Activated CD8-positive, alpha-beta memory T cell treated with anti-CD3 and anti-CD28 coated beads, Interleukin-2, amount 50 U/mL, for 4 hours (primary cell): Measurements from ENCODE around the gene NAT9.
A peak's percentile ranks its signal among the peaks of the same experiment; 100 is the strongest.

Experiments used
- DNase-seq: peaks from one replicate; pipeline ENCODE4 v3.0.0-alpha.2; 2020

Gene NAT9

GRCh38 chr17:74776044-74776962, at the start of gene NAT9:
NAT9 (minus strand) TSS chr17:74776345; CDS start chr17:74775698, 647 bp downstream.
- DNase-seq, result peak; percentile 100

DNA sequence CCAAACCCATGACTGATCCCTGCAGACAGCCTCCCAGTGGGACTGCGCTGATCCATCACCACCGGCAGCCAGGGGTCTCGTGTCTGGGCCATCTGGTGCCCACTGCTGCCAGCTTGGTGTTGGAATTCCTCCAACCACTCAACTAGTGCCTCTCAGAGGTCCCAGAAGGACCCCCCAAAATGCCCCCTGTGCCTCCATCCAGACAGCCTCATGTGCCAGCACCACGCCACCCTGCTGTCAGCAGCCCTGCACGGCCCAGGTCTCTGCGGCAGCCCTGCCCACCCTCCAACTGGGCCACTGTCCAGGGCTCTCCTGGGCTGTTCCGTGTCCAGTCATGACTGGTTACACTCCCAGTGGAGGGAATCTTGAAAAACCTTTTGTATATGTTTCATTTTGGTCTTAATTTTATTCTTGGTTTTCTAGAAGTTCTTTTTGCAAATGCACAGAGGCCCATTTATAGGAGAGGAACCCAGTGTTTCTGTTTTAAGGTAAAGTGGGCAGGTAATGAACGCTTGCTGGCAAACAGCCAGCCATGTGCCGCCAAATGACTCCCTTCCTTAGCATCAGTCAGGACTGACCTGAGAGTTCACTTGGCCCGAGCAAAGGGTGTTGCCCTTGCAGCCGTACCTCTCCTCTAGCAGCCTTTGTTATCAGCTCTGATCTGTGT, 48.9 kb upstream of the NAT9 start:
- no peak for DNase-seq

- no peak for DNase-seq
Measured at GRCh38 chr17:74822939-74823367, 46.8 kb upstream of the NAT9 start.

DNA sequence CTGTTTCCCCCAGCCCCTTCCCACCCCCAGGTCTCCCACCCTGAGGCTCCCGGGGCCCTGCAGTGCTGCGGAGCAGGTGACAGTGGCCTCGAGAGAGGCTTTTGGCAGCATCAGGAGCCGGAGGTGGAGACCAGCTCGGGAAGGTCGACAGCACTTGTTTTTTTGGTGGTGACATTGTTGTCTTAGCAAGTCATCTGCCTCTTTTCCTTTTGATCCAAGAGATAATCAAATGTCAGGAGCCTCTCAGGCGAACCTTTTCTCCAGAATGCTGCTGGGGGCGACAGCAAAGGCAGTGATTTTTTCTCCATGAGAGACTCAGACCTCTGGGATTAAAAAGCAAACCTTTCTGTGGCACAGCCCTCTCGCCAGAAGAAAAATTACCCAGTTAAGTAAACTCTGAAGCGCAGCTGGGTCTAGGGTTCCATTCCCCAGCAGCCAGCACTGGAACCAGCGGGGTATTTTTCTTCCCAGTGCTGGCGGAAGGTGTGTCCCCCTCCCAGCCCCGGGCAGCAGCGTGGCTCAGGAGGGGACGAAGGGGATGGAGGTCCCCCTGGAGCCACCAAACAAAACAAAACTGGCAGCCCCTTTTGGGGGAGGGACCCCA, 46.3 kb upstream of the NAT9 start:
- no peak for DNase-seq

GRCh38 chr17:74821655-74822334, 45.6 kb upstream of the NAT9 start:
- DNase-seq, result no peak

DNA sequence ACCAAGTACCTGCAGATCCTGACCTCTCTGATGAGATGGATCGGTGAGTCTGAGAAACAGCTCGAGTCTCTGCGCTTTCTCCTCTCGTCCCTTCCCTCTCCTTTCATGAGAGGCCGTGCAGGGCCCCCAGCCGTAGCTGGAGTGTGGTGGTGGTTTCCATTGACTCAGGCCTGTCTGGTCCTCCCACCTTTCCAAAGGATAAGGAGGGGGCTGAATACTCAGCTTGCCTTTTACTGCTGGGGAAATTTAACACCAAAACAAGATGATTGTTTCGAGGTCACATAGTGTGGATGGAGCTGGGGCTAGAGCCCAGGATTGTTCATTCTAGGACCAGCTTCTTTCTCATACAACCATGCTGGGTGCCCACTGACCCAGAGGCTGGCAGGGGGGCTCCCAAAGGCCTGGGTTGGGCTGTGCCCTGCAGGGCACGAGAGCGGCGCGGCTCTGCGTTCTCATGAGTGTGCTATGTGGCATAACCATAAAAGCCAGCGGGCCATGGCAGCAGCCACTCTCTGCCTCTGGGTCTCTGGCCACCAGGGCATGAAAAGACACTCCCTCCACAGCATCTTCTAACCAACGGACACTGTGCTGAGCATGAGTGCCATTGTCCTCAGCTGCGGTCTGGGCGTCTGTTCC, 43.8 kb upstream of the NAT9 start:
- DNase-seq, result no peak

GRCh38 chr17:74818291-74818938, 42.3 kb upstream of the NAT9 start:
- no peak for DNase-seq

GRCh38 chr17:74816905-74817620, 40.9 kb upstream of the NAT9 start:
- DNase-seq, result no peak

- no peak for DNase-seq
Measured at GRCh38 chr17:74815550-74816370, 39.6 kb upstream of the NAT9 start.

DNA sequence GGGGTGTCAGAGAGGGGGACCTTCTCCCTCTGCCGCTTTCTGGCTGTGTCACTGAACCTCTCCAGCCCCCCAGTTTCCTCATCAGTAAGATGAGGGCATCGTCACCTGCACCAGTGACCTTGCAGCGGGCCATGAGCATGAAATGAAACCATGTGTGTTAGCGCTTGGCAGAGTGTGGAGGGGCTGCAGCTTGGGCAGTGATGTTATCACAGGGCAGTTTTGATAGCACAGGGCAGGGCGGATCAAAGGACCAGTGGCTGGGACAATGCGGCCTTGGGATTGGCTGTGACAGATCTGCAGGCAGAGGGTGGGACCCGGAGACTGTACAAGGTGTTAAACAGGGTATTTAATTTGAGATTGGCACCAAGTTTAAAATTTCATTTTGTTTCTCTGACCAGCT, 38.9 kb upstream of the NAT9 start:
- no peak for DNase-seq

DNA sequence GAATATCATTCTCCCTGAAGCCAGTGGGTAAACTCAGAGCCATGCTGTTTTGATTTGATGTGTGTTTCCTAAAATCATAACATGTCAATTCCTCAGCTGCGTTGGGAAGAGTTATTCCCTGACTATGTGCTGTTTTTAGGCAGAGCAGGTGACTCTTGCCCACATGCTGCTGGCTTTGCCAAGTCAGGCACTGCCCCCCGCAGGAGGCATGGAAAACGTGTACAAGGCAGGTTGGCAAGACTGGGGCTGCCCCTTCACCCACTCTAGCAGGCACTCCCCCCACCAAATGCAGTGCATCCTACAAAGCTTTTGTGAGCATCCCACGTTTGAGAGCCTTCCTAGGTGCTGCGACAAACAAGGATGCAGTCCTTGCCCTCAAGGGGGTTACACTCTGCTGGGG, 38.3 kb upstream of the NAT9 start:
- DNase-seq, result no peak

DNA sequence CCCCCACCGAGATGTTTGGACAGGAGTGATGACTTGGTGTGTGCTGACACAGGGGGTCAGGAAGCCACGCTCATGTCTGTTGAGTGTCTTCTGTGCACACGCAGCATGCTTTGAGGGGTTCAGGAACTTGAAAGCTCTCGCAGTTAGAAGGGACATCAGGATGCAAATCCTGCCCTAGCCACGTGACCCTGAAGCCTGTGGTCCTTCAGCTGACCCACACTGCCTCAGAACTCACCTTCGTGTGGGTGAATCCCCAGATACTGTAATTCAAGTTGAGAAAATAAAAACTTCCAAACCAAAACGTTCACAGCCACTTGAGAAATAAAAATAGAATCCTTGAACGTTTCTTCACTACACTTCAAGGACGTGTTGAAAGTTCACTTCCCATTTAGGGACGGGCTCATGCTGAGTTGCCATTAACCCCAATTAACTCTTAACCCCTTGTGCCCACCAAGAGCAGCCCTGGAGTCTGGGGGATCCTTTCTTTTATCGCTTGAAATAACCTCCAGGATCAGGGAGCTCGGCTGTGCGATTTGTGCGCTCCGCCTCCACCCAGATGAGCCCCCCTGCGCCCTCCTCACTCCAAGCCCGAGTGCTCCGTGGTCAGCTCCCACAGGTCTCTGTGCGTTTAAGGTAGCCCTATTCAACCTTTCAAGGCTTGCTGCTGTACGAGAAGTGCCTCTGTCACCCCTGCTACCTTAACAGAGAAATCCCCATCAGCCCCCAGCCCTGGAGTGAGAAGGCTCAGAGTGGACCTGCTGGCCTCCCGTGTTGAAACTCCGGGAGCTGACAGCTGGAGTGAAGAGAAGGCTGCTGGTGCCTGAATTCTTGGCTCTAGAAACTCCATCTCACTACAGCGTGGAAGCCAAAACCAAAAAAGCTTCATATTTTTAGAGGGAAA, 36.2 kb upstream of the NAT9 start:
- DNase-seq, result no peak

DNA sequence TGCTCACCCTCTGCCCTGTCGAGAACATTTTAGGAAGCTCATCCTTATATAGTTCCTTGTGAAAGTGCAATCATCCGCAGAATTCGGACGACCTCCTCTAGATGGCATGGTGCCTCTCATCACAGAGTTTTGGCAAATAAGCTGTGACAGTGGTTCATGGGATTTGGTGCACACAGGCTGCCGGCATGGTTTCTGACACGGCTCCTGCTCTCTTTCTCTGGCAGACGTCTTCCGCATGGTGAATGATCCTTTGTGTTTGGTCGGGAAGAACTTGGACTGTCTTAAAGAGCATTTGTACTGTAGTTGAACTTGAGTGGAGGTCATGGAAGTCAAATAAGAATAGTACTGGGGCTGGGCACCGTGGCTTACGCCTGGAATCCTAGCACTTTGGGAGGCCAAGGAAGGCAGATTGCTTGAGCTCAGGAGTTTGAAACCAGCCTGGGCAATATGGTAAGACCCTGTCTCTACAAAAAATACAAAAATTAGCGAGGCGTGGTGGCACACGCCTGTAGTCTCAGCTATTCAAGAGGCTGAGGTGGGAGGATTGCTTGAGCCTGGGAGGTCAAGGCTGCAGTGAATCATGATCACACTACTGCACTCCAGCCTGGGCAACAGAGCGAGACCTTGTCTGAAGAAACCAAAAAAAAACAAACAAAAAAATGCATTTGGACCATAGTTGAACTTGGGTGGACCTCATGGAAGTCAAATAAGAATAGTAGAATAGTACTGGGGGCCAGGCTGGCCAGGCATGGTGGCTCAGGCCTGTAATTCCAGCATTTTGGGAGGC, 34.7 kb upstream of the NAT9 start:
- no peak for DNase-seq

DNA sequence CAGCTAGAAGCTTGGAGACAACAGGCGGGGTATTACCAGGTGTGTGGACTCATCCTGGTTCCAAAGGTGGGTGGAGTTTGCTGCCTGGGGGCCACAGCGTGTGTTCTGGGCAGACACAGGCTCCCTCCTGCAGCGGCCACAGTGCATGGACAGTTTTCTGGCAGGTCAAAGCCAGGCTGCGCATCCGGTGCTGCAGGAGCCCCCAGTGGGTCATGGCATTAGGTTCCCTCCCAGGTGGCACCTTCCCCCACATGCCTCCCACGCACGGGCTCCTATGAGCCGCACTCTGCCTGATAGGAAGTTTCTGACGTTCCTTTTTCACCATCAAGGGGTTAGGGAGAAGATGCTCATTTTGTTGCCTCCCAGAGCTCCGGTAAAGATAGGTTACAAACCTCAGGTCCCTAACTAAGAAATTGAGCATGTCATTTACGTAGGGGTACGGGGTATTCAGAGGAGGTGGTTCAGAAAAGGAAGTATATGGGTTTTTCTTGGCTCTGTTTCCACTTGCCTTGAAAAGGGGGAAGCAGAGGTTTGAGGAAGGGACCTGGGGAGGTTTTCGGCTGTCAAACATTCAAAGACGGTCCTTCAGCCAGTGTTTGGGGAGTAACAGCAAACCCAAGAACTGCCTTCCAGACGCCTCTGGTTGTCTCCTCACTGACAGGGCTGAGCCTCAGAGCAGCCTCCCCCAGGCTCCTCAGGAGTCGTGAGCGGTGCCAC, 32.7 kb upstream of the NAT9 start:
- DNase-seq, result no peak

DNA sequence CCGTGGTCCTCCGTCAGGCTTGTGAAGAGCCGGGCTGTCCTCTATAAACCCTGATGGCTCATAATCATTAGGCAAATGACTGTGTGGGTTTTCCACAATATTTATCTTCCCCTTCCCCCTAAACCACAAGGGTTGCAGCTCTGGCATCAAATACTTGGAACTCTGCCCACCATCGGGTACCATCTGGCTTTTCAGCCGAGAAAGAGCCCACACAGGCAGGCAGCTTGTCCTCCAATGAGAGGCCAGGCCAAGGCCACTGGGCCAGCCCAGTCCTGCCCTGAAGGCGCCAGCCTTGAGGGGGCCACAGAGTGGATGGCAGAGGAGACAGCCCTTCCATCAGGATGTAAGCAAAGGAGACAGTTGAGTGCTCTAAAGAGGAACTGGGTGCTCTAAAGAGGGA, 31.8 kb upstream of the NAT9 start:
- no peak for DNase-seq

GRCh38 chr17:74807441-74807840, 31.3 kb upstream of the NAT9 start:
- no peak for DNase-seq

GRCh38 chr17:74806334-74806733, 30.2 kb upstream of the NAT9 start:
- DNase-seq, result no peak

DNA sequence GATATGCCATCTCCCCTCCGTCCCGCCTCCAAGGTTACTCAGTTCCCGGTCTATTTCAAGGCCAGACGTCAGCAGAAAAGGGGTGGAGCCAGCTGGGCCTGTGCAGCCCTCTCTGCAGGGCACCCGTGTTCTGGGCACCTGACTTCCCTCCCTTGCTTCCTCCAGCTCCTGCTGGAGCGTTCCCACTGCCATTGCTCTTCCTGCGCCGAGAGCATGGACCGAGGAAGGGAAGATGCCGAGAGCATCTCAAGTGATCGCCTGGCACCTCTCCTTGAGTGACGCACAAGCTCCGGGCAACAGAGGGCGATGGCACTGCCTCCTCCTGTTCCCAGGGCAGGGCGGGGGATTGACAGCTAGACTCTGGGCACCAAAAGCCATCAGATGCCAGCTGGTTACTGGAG, 29.4 kb upstream of the NAT9 start:
- DNase-seq, result no peak
